K562 (cell line): ENCODE measurements around the gene MFSD12. TPM values are rescaled to one million over a fixed set of nuclear protein-coding genes. Genes with fewer than 3 reads are reported as not detected.
A peak's percentile ranks its signal among the peaks of the same experiment; 100 is the strongest.

Source experiments
- ATAC-seq: fragments of 200-7000 bp; cut with Tn5 transposase; 3 replicates; pipeline ENCODE4 v1.9.1; 2020; ENCODE audit warnings: moderate library complexity
- BruUV-seq: library from RNA; stranded (reverse); fragments of 400-500 nt; replicated peaks from 2 replicates; lab custom pipeline; 2021; lab: Mats Ljungman, UMichigan
- CTCF ChIA-PET: fragments of 300-600 bp; formaldehyde crosslinking; extraction: SDS; loops from one replicate; lab custom pipeline; 2021; ENCODE audit warnings: low intra/inter-chr PET ratio; lab: Yijun Ruan, JAX
- POLR2A ChIA-PET: fragments of 300-600, 350-650 bp; sonication (Branson Sonifier 250); formaldehyde crosslinking; extraction: SDS; loops from one replicate; lab custom pipeline; 2021; ENCODE audit warnings: antibody characterized with exemption, inconsistent platforms; lab: Yijun Ruan, JAX
- DNase-seq, 4 experiments: peaks; one replicate each; pipeline versions ENCODE4 v3.0.0 to v3.0.0-alpha.2; 2011 to 2018; ENCODE audit warnings: low spot score in 3 of 4, mixed read lengths in 3 of 4; ENCODE audit errors: extremely low read depth in 1 of 4
- FAIRE-seq: peaks from 2 replicates; lab custom pipeline; 2011; peaks lifted over from hg19 to GRCh38; lab: Jason Lieb, UNC
- H2AFZ ChIP-seq: 2 replicates; pipeline ENCODE4 v1.6.0; 2011; ENCODE audit warnings: low read depth, low read length, control low read depth, inconsistent platforms
- H3K27ac ChIP-seq: fragments of 200-600 bp; 3 replicates; pipeline ENCODE4 v1.8.0; 2011; ENCODE audit warnings: low read depth, mild to moderate bottlenecking, control low read depth, inconsistent platforms, low read length, moderate library complexity, mixed read lengths; ENCODE audit errors: extremely low read depth
- H3K27me3 ChIP-seq, 2 experiments: fragments of 300-600 bp in 1 of 2; 2 replicates in 1 of 2; 3 replicates in 1 of 2; pipeline versions ENCODE4 v1.6.0 to v1.8.0; 2011; ENCODE audit warnings: inconsistent platforms in 2 of 2, low read length in 2 of 2, mild to moderate bottlenecking in 1 of 2, mixed read lengths in 1 of 2, moderate library complexity in 1 of 2; ENCODE audit not compliant: control insufficient read depth in 2 of 2, insufficient read depth in 2 of 2
- H3K36me3 ChIP-seq: fragments of 300-600 bp; 3 replicates; pipeline ENCODE4 v1.8.0; 2011; ENCODE audit warnings: mild to moderate bottlenecking, low read length, inconsistent platforms; ENCODE audit not compliant: control insufficient read depth, insufficient read depth
- H3K4me1 ChIP-seq, 2 experiments: fragments of 200-600 bp in 1 of 2; replicated peaks in 1 of 2; 2 replicates in 1 of 2; 3 replicates in 1 of 2; pipeline versions ENCODE4 v1.5.1 to v1.8.0; 2011; ENCODE audit warnings: inconsistent platforms in 2 of 2, low read length in 2 of 2, mild to moderate bottlenecking in 1 of 2, mixed read lengths in 1 of 2, moderate library complexity in 1 of 2; ENCODE audit not compliant: control insufficient read depth in 2 of 2, insufficient read depth in 2 of 2
- H3K4me2 ChIP-seq: 2 replicates; pipeline ENCODE4 v1.6.1; 2011; ENCODE audit warnings: low read length, control low read depth, inconsistent platforms, mixed read lengths; ENCODE audit not compliant: insufficient read depth
- H3K4me3 ChIP-seq: fragments of 200-600 bp; sonication (generic), shearing (Covaris generic); 2 replicates; pipeline ENCODE4 v1.5.1; 2016; ENCODE audit warnings: control low read depth, inconsistent platforms
- H3K79me2 ChIP-seq: fragments of 200-600 bp; 3 replicates; pipeline ENCODE4 v1.8.0; 2011; ENCODE audit warnings: low read length, inconsistent platforms; ENCODE audit not compliant: control insufficient read depth, insufficient read depth
- H3K9ac ChIP-seq, 2 experiments: 2 replicates each; pipeline versions ENCODE4 v1.6.0 to v1.6.1; 2011; ENCODE audit warnings: low read depth in 2 of 2, low read length in 2 of 2, control low read depth in 1 of 2, inconsistent platforms in 1 of 2, mild to moderate bottlenecking in 1 of 2, mixed read lengths in 1 of 2; ENCODE audit not compliant: insufficient read depth in 1 of 2
- H3K9me1 ChIP-seq: one replicate; pipeline ENCODE4 v1.6.0; 2011; ENCODE audit warnings: inconsistent platforms, mild to moderate bottlenecking, low read length, moderate library complexity; ENCODE audit not compliant: control insufficient read depth, insufficient read depth
- H3K9me3 ChIP-seq: replicated peaks from 2 replicates; pipeline ENCODE4 v1.5.1; 2011; ENCODE audit warnings: low read depth, low read length, inconsistent platforms; ENCODE audit not compliant: control insufficient read depth, insufficient read depth
- H4K20me1 ChIP-seq: replicated peaks from 2 replicates; pipeline ENCODE4 v1.6.1; 2011; ENCODE audit warnings: low read length, inconsistent platforms, mixed read lengths; ENCODE audit not compliant: control insufficient read depth, insufficient read depth
- CREM ChIP-seq: IDR thresholded peaks from 2 replicates; pipeline ENCODE4 v1.6.1; 2014; ENCODE audit warnings: antibody characterized with exemption, low read depth
- HCFC1 ChIP-seq: IDR thresholded peaks from 2 replicates; pipeline ENCODE4 v1.6.1; 2012; ENCODE audit warnings: low read depth, low read length, improper control_type of control experiment
- HIVEP1 ChIP-seq: fragments of 250-450 bp; sonication (Bioruptor Pico); IDR thresholded peaks from 2 replicates; pipeline ENCODE4 v1.4.0; 2020; ENCODE audit warnings: mild to moderate bottlenecking
- KHSRP ChIP-seq: fragments of 450-650 bp; IDR thresholded peaks from 2 replicates; pipeline ENCODE4 v1.6.1; 2017
- MAZ ChIP-seq, 2 experiments: fragments of 450-650 bp in 1 of 2; sonication (generic) in 1 of 2; formaldehyde crosslinking; IDR thresholded peaks in 1 of 2; conservative IDR thresholded peaks in 1 of 2; 2 replicates each; pipeline versions ENCODE4 v1.4.0 to v1.5.0; 2020; ENCODE audit warnings: mild to moderate bottlenecking in 1 of 2, missing genetic modification reagents in 1 of 2
- PHTF2 ChIP-seq: fragments of 250-450 bp; sonication (Bioruptor Pico); IDR thresholded peaks from 2 replicates; pipeline ENCODE4 v1.5.0; 2021; ENCODE audit warnings: mild to moderate bottlenecking
- RB1 ChIP-seq: fragments of 450-650 bp; IDR thresholded peaks from 2 replicates; pipeline ENCODE4 v1.6.1; 2017; ENCODE audit warnings: low read depth, mild to moderate bottlenecking
- RBFOX2 ChIP-seq: fragments of 200-400 bp; formaldehyde crosslinking; IDR thresholded peaks from 2 replicates; pipeline ENCODE4 v1.6.1; 2017; ENCODE audit warnings: low read depth, mild to moderate bottlenecking, low read length, moderate library complexity
- ZNF184 ChIP-seq: sonication (generic); formaldehyde crosslinking; IDR thresholded peaks from 2 replicates; pipeline ENCODE4 v1.5.0; 2020; ENCODE audit warnings: missing genetic modification reagents
- ZNF263 ChIP-seq: sonication (generic); formaldehyde crosslinking; IDR thresholded peaks from 2 replicates; pipeline ENCODE4 v1.8.0; 2022; ENCODE audit warnings: mild to moderate bottlenecking, missing genetic modification reagents, borderline replicate concordance
- ZNF79 ChIP-seq: fragments of 250-450 bp; sonication (Bioruptor Pico); IDR thresholded peaks from 2 replicates; pipeline ENCODE4 v1.4.0; 2020; ENCODE audit warnings: low read depth, mild to moderate bottlenecking, moderate library complexity
- WGBS: fragments of 100-300 bp; shearing (Covaris generic); methylation state at CpG from one replicate; pipeline ENCODE4 v1.1.6; 2016; ENCODE audit warnings: low coverage, mixed read lengths; ENCODE audit not compliant: insufficient coverage; ENCODE audit errors: missing lambda C conversion rate; 5-methylcytosine and 5-hydroxymethylcytosine counted together
- in situ Hi-C: fragments of 300-500 bp; cut with MboI; formaldehyde crosslinking; loops from 4 replicates; pipeline ENCODE4 v1.15.0; 2018; ENCODE audit warnings: inconsistent platforms, mixed read lengths
- intact Hi-C: fragments of 100-400 bp; cut with micrococcal nuclease; formaldehyde crosslinking; loops from 2 replicates; pipeline ENCODE4 v1.14.2; 2022
- polyA plus RNA-seq, 8 experiments: library from polyadenylated mRNA; depleted of rRNA in 4 of 8; stranded (reverse) in 5 of 8; unstranded in 3 of 8; fragments of >200 nt; fragmentation: Nextera tagmentation in 2 of 8; fragmentation: Illumina TruSeq in 1 of 8; extraction: Ambion mirVana in 2 of 8; extraction: Trizol in 1 of 8; gene quantifications; 2 replicates each; pipeline versions ENCODE4 v1.2.1 to v1.2.3, GENCODE V29; 2011 to 2014; ENCODE audit warnings: inconsistent platforms in 1 of 8, missing spikeins in 1 of 8
- total RNA-seq, 7 experiments: library from RNA; depleted of rRNA in 6 of 7; stranded (reverse); fragments of >200 nt in 6 of 7; fragmentation: Illumina TruSeq in 2 of 7; extraction: Trizol in 2 of 7; gene quantifications; 2 replicates each; pipeline versions ENCODE4 v1.2.1 to v1.2.3, GENCODE V29; 2011 to 2021; ENCODE audit warnings: low replicate concordance in 1 of 7
- TF ChIP-seq, protein P1 (sequence below): sonication (generic); formaldehyde crosslinking; IDR thresholded peaks from 2 replicates; pipeline ENCODE4 v1.8.0; 2023; ENCODE audit warnings: mild to moderate bottlenecking, missing genetic modification reagents
- TF ChIP-seq, protein P2 (sequence below), 3 experiments: IDR thresholded peaks in 2 of 3; conservative IDR thresholded peaks in 1 of 3; 2 replicates each; pipeline ENCODE4 v1.5.1; 2011 to 2012; ENCODE audit warnings: low read length in 3 of 3, mild to moderate bottlenecking in 3 of 3, control low read depth in 2 of 3, improper control_type of control experiment in 1 of 3, inconsistent platforms in 1 of 3, low read depth in 1 of 3, mixed read lengths in 1 of 3, moderate library complexity in 1 of 3; ENCODE audit not compliant: insufficient read depth in 2 of 3
- TF ChIP-seq, protein P3 (sequence below): fragments of 250-450 bp; sonication (Bioruptor Pico); IDR thresholded peaks from 2 replicates; pipeline ENCODE4 v1.5.0; 2021

MFSD12 gene
- total and polyA plus RNA-seq, 9 of the 15 experiments (the other 6 are each of a cell fraction or from before 2014, with no cell fraction given): 0.69 to 112 (median 31.8) TPM

DNA sequence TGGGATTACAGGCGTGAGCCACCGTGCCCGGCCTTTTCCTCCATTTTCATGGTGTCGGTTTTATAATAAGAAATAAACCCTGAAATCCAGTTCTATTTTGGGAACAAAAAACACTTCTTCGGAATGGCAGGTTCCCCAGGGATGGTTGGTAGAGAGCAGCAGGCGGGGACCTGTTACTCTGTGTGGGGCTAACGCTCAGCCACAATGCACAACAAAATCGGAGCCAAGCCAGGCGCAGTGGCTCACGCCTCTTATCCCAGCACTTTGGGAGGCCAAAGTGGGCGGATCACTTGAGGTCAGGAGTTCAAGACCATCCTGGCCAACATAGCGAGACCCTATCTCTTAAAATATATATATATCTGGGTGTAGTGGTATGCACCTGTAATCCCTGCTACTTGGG is 43.6 kb upstream of the MFSD12 start (continued):
- TF ChIP-seq ZNF79 (CRISPR knock-in tag): no peak
- no peak for TF ChIP-seq KHSRP
- no peak for TF ChIP-seq HIVEP1 (CRISPR knock-in tag)
- TF ChIP-seq RB1: no peak
- TF ChIP-seq, protein P1, sequence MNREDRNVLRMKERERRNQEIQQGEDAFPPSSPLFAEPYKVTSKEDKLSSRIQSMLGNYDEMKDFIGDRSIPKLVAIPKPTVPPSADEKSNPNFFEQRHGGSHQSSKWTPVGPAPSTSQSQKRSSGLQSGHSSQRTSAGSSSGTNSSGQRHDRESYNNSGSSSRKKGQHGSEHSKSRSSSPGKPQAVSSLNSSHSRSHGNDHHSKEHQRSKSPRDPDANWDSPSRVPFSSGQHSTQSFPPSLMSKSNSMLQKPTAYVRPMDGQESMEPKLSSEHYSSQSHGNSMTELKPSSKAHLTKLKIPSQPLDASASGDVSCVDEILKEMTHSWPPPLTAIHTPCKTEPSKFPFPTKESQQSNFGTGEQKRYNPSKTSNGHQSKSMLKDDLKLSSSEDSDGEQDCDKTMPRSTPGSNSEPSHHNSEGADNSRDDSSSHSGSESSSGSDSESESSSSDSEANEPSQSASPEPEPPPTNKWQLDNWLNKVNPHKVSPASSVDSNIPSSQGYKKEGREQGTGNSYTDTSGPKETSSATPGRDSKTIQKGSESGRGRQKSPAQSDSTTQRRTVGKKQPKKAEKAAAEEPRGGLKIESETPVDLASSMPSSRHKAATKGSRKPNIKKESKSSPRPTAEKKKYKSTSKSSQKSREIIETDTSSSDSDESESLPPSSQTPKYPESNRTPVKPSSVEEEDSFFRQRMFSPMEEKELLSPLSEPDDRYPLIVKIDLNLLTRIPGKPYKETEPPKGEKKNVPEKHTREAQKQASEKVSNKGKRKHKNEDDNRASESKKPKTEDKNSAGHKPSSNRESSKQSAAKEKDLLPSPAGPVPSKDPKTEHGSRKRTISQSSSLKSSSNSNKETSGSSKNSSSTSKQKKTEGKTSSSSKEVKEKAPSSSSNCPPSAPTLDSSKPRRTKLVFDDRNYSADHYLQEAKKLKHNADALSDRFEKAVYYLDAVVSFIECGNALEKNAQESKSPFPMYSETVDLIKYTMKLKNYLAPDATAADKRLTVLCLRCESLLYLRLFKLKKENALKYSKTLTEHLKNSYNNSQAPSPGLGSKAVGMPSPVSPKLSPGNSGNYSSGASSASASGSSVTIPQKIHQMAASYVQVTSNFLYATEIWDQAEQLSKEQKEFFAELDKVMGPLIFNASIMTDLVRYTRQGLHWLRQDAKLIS (CRISPR knock-in tag): no peak

DNA sequence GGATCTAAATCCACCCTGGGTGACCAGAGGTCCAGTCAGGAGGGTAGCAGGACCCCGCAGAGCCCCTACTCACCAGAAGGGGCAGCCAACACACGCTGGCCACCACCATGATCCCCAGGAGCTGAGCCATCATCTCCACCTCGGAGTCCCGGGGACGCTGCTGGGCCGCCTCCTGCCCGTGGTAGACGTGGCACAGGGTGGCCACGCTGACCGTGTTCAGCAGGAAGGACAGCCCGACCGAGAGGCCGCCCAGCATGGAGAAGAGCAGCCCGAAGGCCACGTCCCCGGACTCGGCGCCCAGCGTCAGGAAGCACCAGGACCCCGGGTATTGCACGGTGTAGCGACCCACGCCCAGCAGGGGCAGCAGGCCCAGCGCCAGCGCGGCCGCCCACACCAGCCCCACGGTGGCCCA is 42.4 kb upstream of the MFSD12 start:
- 99% methylated on average over 22 of the region's 28 CpGs for WGBS
- DNase-seq (peak in 1 of 4 experiments; percentile 35), FAIRE-seq (no peak), ATAC-seq (peak; percentile 81)
- no TSS peak for BruUV-seq
- peaks cover 0 to 33% of the 10 kb centered on the region in 2 experiments; a peak in 3 of 5 replicates for H3K4me1 ChIP-seq
- no peak overlapping the region for H3K27ac ChIP-seq
- no peaks in the 10 kb centered on the region for H3K9me3 ChIP-seq
- no peak overlapping the region for H3K4me2 ChIP-seq
- peaks cover 24% of the 10 kb centered on the region; the same call in 1 of the 3 replicates for H3K36me3 ChIP-seq
- POLR2A ChIA-PET: no interaction called here
- no peak overlapping the region for H2AFZ ChIP-seq
- H4K20me1 ChIP-seq: no peaks in the 10 kb centered on the region
- in situ Hi-C loops (no loop called here), intact Hi-C loops (loop anchor here (10.0 kb wide), 1 partner anchor 55 kb away; no protein-coding TSS in a partner anchor)
- H3K9me1 ChIP-seq: peaks cover 2% of the 10 kb centered on the region
- no peak overlapping the region for H3K4me3 ChIP-seq
- H3K27me3 ChIP-seq: no peaks in the 10 kb centered on the region
- no peak overlapping the region for H3K9ac ChIP-seq
- H3K79me2 ChIP-seq: peaks cover 11% of the 10 kb centered on the region
- CTCF ChIA-PET: no interaction called here
- TF ChIP-seq MAZ (CRISPR knock-in tag; conservative IDR thresholded peaks at IDR 0.05 in 1 of 2, IDR thresholded peaks at IDR 0.05 in 1 of 2): no peak
- TF ChIP-seq, protein P2, sequence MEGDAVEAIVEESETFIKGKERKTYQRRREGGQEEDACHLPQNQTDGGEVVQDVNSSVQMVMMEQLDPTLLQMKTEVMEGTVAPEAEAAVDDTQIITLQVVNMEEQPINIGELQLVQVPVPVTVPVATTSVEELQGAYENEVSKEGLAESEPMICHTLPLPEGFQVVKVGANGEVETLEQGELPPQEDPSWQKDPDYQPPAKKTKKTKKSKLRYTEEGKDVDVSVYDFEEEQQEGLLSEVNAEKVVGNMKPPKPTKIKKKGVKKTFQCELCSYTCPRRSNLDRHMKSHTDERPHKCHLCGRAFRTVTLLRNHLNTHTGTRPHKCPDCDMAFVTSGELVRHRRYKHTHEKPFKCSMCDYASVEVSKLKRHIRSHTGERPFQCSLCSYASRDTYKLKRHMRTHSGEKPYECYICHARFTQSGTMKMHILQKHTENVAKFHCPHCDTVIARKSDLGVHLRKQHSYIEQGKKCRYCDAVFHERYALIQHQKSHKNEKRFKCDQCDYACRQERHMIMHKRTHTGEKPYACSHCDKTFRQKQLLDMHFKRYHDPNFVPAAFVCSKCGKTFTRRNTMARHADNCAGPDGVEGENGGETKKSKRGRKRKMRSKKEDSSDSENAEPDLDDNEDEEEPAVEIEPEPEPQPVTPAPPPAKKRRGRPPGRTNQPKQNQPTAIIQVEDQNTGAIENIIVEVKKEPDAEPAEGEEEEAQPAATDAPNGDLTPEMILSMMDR (IDR thresholded peaks at IDR 0.05 in 2 of 3, conservative IDR thresholded peaks at IDR 0.05 in 1 of 3; ENCODE audit: insufficient read depth in 2 of 3, low read depth in 1 of 3, low read length in 3 of 3): peak; percentile 14 to 33 (median 32); a peak in 3 of 6 replicates
- TF ChIP-seq, protein P3, sequence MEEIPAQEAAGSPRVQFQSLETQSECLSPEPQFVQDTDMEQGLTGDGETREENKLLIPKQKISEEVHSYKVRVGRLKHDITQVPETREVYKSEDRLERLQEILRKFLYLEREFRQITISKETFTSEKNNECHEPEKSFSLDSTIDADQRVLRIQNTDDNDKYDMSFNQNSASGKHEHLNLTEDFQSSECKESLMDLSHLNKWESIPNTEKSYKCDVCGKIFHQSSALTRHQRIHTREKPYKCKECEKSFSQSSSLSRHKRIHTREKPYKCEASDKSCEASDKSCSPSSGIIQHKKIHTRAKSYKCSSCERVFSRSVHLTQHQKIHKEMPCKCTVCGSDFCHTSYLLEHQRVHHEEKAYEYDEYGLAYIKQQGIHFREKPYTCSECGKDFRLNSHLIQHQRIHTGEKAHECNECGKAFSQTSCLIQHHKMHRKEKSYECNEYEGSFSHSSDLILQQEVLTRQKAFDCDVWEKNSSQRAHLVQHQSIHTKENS: no peak
- peak; percentile 27; the same call in 1 of the 2 replicates for TF ChIP-seq RBFOX2
- TF ChIP-seq CREM: no peak
- TF ChIP-seq HCFC1: no peak
- TF ChIP-seq PHTF2: no peak
- no peak for TF ChIP-seq ZNF263
- TF ChIP-seq ZNF184 (CRISPR knock-in tag): no peak
